ENCODE measurements around the gene DPP7.

Gene DPP7

DNA sequence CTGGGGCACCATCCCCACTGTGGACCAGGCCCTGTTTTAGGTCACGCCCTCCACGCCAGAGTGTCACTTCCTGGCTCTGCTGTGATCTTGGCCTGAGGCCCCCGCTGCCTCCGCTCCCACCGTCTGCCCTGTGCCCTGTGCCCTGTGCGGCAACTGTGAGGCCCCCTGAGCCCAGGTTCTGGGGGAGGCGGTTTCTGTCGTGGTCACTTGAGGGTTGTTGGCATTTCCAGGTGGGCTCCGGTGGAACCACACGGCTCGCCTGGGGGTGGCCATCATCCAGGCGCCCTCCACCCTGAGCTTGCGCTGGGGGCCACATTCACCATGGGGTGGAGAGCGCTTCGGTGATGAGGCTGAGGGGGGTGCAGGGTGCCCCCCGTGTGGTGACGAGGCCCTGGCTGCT, 6.6 kb downstream of the DPP7 start:
- Histone ChIP-seq H3K9ac (ENCODE audit: low read length) (no peak overlapping the region), H3K4me3 (ENCODE audit: low read length) (no peak overlapping the region), H3K36me3 (replicated peaks; ENCODE audit: insufficient read depth, low read length) (no peaks in the 10 kb centered on the region; the same call in 1 of the 2 replicates), H2AFZ (ENCODE audit: low read length) (no peak overlapping the region), H3K4me2 (ENCODE audit: low read depth, low read length) (no peak overlapping the region), H3F3A (ENCODE audit: insufficient read depth, low read length) (no peaks in the 10 kb centered on the region), H3K9me3 (replicated peaks; ENCODE audit: insufficient read depth, low read length) (no peaks in the 10 kb centered on the region), H3K9me2 (replicated peaks; ENCODE audit: insufficient read depth, low read length) (no peaks in the 10 kb centered on the region), H3K27me3 (replicated peaks; ENCODE audit: insufficient read depth, low read length) (no peaks in the 10 kb centered on the region), H3K4me1 (ENCODE audit: low read length) (no peaks in the 10 kb centered on the region), H4K20me1 (ENCODE audit: insufficient read depth, low read length) (no peaks in the 10 kb centered on the region), H3K27ac (ENCODE audit: low read length) (no peak overlapping the region), H3K79me2 (ENCODE audit: low read length) (no peaks in the 10 kb centered on the region)
- TF ChIP-seq EZH2phosphoT487 (IDR thresholded peaks at IDR 0.05; ENCODE audit: low read length) = no peak
- TF ChIP-seq, protein P1, sequence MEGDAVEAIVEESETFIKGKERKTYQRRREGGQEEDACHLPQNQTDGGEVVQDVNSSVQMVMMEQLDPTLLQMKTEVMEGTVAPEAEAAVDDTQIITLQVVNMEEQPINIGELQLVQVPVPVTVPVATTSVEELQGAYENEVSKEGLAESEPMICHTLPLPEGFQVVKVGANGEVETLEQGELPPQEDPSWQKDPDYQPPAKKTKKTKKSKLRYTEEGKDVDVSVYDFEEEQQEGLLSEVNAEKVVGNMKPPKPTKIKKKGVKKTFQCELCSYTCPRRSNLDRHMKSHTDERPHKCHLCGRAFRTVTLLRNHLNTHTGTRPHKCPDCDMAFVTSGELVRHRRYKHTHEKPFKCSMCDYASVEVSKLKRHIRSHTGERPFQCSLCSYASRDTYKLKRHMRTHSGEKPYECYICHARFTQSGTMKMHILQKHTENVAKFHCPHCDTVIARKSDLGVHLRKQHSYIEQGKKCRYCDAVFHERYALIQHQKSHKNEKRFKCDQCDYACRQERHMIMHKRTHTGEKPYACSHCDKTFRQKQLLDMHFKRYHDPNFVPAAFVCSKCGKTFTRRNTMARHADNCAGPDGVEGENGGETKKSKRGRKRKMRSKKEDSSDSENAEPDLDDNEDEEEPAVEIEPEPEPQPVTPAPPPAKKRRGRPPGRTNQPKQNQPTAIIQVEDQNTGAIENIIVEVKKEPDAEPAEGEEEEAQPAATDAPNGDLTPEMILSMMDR (IDR thresholded peaks at IDR 0.05; ENCODE audit: low read length) = no peak
- TF ChIP-seq EZH2 (optimal IDR thresholded peaks at IDR 0.05; ENCODE audit: low read depth, low read length) = no peak
- no peak for DNase-seq

DNA sequence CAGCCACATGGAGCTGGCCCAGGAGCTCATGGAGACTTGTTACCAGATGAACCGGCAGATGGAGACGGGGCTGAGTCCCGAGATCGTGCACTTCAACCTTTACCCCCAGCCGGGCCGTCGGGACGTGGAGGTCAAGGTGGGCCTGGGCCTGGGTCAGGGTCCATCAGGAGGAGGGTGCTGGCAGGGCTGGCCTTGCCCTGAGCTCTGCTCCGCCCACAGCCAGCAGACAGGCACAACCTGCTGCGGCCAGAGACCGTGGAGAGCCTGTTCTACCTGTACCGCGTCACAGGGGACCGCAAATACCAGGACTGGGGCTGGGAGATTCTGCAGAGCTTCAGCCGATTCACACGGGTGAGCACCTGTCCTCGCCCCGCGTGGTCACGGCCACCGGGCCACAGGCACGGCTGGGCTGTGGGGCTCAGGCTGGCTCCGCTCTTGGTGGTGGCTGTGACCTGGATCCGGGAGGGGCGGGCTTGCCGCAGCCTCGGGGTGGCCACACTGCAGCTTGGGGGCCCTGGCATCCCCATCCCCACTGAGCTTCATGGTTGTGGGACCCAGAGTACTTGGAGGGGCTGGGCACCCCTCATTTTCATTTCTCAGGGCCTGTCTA, 7.1 kb downstream of the DPP7 start:
- no peaks in the 10 kb centered on the region for H4K20me1 ChIP-seq (ENCODE audit: insufficient read depth, low read length)
- H3K36me3 ChIP-seq (replicated peaks; ENCODE audit: insufficient read depth, low read length) = no peaks in the 10 kb centered on the region; the same call in 1 of the 2 replicates
- H3K9ac ChIP-seq (ENCODE audit: low read length) = no peak overlapping the region
- H3K9me3 ChIP-seq (replicated peaks; ENCODE audit: insufficient read depth, low read length) = no peaks in the 10 kb centered on the region
- H3K4me1 ChIP-seq (ENCODE audit: low read length) = no peaks in the 10 kb centered on the region
- H3K27ac ChIP-seq (ENCODE audit: low read length) = no peak overlapping the region
- no peak for DNase-seq
- H3K4me2 ChIP-seq (ENCODE audit: low read depth, low read length) = no peak overlapping the region
- no peaks in the 10 kb centered on the region for H3K79me2 ChIP-seq (ENCODE audit: low read length)
- no peak overlapping the region for H3K4me3 ChIP-seq (ENCODE audit: low read length)
- no peaks in the 10 kb centered on the region for H3K27me3 ChIP-seq (replicated peaks; ENCODE audit: insufficient read depth, low read length)
- no peaks in the 10 kb centered on the region for H3K9me2 ChIP-seq (replicated peaks; ENCODE audit: insufficient read depth, low read length)
- H3F3A ChIP-seq (ENCODE audit: insufficient read depth, low read length) = no peaks in the 10 kb centered on the region
- no peak overlapping the region for H2AFZ ChIP-seq (ENCODE audit: low read length)
- TF ChIP-seq, protein P1 (IDR thresholded peaks at IDR 0.05; ENCODE audit: low read length) = no peak
- TF ChIP-seq EZH2phosphoT487 (IDR thresholded peaks at IDR 0.05; ENCODE audit: low read length) (no peak), EZH2 (optimal IDR thresholded peaks at IDR 0.05; ENCODE audit: low read depth, low read length) (no peak)

DNA sequence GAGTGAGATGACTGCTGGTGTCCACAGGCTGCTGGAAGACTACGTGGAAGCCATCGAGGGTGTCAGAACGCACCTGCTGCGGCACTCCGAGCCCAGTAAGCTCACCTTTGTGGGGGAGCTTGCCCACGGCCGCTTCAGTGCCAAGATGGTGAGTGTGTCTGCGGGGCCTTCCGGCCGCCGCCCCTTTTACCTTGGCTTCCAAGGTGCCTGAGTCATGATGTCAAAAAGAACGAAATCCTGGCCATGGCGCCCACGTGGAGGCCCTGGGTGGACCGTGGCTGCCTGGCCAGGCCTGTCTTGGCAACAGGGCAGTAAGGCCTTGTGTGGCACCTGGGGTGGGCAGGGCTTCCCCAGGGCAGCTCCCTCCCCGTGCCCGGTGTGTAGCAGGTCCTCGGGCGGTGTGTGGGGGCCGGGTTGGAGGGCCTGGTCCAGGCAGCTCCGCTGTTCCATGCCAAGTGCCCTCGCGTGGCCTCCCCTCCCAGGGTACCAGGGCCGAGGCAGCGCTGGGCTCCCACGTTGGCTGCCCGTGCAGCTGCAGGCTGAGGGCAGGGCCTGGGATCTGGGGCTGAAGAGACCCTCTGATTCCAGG, 7.8 kb downstream of the DPP7 start:
- H3K9me2 ChIP-seq (replicated peaks; ENCODE audit: insufficient read depth, low read length) = no peaks in the 10 kb centered on the region
- DNase-seq = no peak
- H3K9ac ChIP-seq (ENCODE audit: low read length) = no peak overlapping the region
- TF ChIP-seq, protein P1 (IDR thresholded peaks at IDR 0.05; ENCODE audit: low read length) = no peak
- TF ChIP-seq EZH2phosphoT487 (IDR thresholded peaks at IDR 0.05; ENCODE audit: low read length) (no peak), EZH2 (optimal IDR thresholded peaks at IDR 0.05; ENCODE audit: low read depth, low read length) (no peak)
- no peak overlapping the region for H3K27ac ChIP-seq (ENCODE audit: low read length)
- H2AFZ ChIP-seq (ENCODE audit: low read length) = no peak overlapping the region
- H4K20me1 ChIP-seq (ENCODE audit: insufficient read depth, low read length) = no peaks in the 10 kb centered on the region
- no peaks in the 10 kb centered on the region for H3K79me2 ChIP-seq (ENCODE audit: low read length)
- no peaks in the 10 kb centered on the region for H3K27me3 ChIP-seq (replicated peaks; ENCODE audit: insufficient read depth, low read length)
- H3K9me3 ChIP-seq (replicated peaks; ENCODE audit: insufficient read depth, low read length) = no peaks in the 10 kb centered on the region
- H3K4me3 ChIP-seq (ENCODE audit: low read length) = no peak overlapping the region
- H3F3A ChIP-seq (ENCODE audit: insufficient read depth, low read length) = no peaks in the 10 kb centered on the region
- H3K4me2 ChIP-seq (ENCODE audit: low read depth, low read length) = no peak overlapping the region
- no peaks in the 10 kb centered on the region for H3K4me1 ChIP-seq (ENCODE audit: low read length)
- peaks cover 4% of the 10 kb centered on the region; the same call in 1 of the 2 replicates for H3K36me3 ChIP-seq (replicated peaks; ENCODE audit: insufficient read depth, low read length)

All from MM.1S (cell line).